Measurements from ENCODE around the gene OMP. TPM values are rescaled to one million over a fixed set of nuclear protein-coding genes. Genes with fewer than 3 reads are reported as not detected.

OMP gene
- total and polyA plus RNA-seq, 2 of the 4 experiments (the other 2 are of a cell fraction), result 0.27 TPM; not detected in 1

DNA sequence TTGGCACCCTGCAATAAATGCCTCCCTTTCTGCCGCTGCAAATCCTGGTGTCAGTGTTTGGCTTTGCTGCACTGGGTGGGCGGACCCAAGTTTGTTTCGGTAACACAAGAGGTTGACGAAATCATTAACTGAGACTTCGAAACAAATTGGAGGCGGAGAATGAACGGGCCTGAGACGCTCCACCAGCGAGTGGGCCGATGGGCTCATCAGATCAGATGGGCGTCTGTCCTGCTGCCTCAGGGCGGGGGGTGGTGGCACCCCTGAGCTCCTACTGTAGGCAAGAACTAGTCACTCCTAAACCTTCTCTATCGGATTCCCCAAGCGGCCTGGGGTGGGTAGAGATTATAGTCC is 36.8 kb upstream of the OMP start:
- Histone ChIP-seq H2BK5ac (ENCODE audit: low read depth, low read length, poor library complexity, severe bottlenecking) (peak overlapping the region; percentile 75), H2BK15ac (ENCODE audit: low read depth, low read length) (no peak overlapping the region), H3K9ac (ENCODE audit: low read depth, low read length) (peak overlapping the region; percentile 76), H3K56ac (ENCODE audit: extremely low read depth, insufficient read depth, low read length) (0 out of 2 replicates have a peak overlapping the region, but pooled peaks have one; percentile 38), H3K79me1 (ENCODE audit: low read depth in 1 of 2, low read length in 2 of 2) (peaks cover 11 to 25% of the 10 kb centered on the region in 2 experiments; a peak in 3 of 4 replicates), H2AK5ac (ENCODE audit: low read depth, low read length) (peak overlapping the region; percentile 31; the same call in 1 of the 2 replicates), H4K91ac (ENCODE audit: insufficient read depth, low read depth, low read length) (peak overlapping the region; percentile 59; the same call in 1 of the 2 replicates), H3K18ac (ENCODE audit: low read depth, low read length) (peak overlapping the region; percentile 10; the same call in 1 of the 2 replicates), H3K27me3 (ENCODE audit: control insufficient read depth, insufficient read depth, low read length) (no peaks in the 10 kb centered on the region), H3K36me3 (ENCODE audit: control insufficient read depth, insufficient read depth, low read length) (no peaks in the 10 kb centered on the region), H2AK9ac (replicated peaks; ENCODE audit: low read depth, low read length, poor library complexity) (peak overlapping the region; percentile 88), H2BK120ac (ENCODE audit: low read depth, low read length) (peak overlapping the region; percentile 11; the same call in 1 of the 2 replicates), H3K4me3 (ENCODE audit: insufficient read depth, low read depth, low read length) (peak overlapping the region; percentile 63), H2BK20ac (ENCODE audit: low read depth, low read length) (no peak overlapping the region), H3K9me3 (ENCODE audit: control insufficient read depth, insufficient read depth, low read length) (no peaks in the 10 kb centered on the region), H3K4me1 (ENCODE audit: control insufficient read depth, insufficient read depth, low read length) (peaks cover 11% of the 10 kb centered on the region), H3K4ac (ENCODE audit: low read depth, low read length) (peak overlapping the region; percentile 89), H3K14ac (replicated peaks; ENCODE audit: low read depth, low read length) (peak overlapping the region; percentile 78), H3K23ac (ENCODE audit: low read depth, low read length) (peak overlapping the region; percentile 83), H4K8ac (ENCODE audit: low read depth in 2 of 2, low read length in 2 of 2) (peak overlapping the region; percentile 81 to 90), H3K4me2 (ENCODE audit: low read depth, low read length) (peak overlapping the region; percentile 81), H2AFZ (replicated peaks; ENCODE audit: low read length, poor library complexity) (peak overlapping the region; percentile 97), H4K5ac (ENCODE audit: low read depth, low read length) (peak overlapping the region; percentile 46), H4K20me1 (ENCODE audit: insufficient read depth, low read length) (no peaks in the 10 kb centered on the region), H3K9me1 (ENCODE audit: insufficient read depth, low read length) (no peaks in the 10 kb centered on the region), H3K27ac (ENCODE audit: insufficient read depth, low read length) (peak overlapping the region; percentile 90)
- WGBS, 2 experiments (ENCODE audit: extremely low coverage in 2 of 2, insufficient read length in 1 of 2), result 17% methylated on average over 7 of the region's 14 CpGs; no CpG with 5 or more reads in 1 of the 2 experiments
- POLR2A ChIA-PET (ENCODE audit: unreplicated experiment), result no interaction called here
- BruUV-seq (replicated peaks), result no TSS peak
- TF ChIP-seq, protein P1, sequence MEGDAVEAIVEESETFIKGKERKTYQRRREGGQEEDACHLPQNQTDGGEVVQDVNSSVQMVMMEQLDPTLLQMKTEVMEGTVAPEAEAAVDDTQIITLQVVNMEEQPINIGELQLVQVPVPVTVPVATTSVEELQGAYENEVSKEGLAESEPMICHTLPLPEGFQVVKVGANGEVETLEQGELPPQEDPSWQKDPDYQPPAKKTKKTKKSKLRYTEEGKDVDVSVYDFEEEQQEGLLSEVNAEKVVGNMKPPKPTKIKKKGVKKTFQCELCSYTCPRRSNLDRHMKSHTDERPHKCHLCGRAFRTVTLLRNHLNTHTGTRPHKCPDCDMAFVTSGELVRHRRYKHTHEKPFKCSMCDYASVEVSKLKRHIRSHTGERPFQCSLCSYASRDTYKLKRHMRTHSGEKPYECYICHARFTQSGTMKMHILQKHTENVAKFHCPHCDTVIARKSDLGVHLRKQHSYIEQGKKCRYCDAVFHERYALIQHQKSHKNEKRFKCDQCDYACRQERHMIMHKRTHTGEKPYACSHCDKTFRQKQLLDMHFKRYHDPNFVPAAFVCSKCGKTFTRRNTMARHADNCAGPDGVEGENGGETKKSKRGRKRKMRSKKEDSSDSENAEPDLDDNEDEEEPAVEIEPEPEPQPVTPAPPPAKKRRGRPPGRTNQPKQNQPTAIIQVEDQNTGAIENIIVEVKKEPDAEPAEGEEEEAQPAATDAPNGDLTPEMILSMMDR (conservative IDR thresholded peaks at IDR 0.05; ENCODE audit: low read depth, low read length), result no peak
- TF ChIP-seq FOS (IDR thresholded peaks at IDR 0.05; ENCODE audit: low read depth, low read length) (no peak), CEBPB (IDR thresholded peaks at IDR 0.05; ENCODE audit: low read depth, low read length) (peak; percentile 14; the same call in 1 of the 2 replicates), RCOR1 (IDR thresholded peaks at IDR 0.05; ENCODE audit: insufficient replicate concordance, low read length) (no peak), NFE2L2 (IDR thresholded peaks at IDR 0.05; ENCODE audit: low read depth, low read length) (no peak)
- CTCF ChIA-PET, result interaction anchor here (1.8 kb wide), 1 partner anchor 25 kb away, joined by 7 read pairs; no protein-coding TSS in a partner anchor
- intact Hi-C loops (cut with micrococcal nuclease), result no loop called here
- in situ Hi-C loops (cut with MboI; ENCODE audit: low sequenced_read_pairs), result no loop called here
- peak; percentile 4 for ATAC-seq (ENCODE audit: low read depth)
- dilution Hi-C loops (cut with HindIII; ENCODE audit: low sequenced_read_pairs, unreplicated experiment), result no loop called here
- peak; percentile 59 for DNase-seq

Data from IMR-90 (cell line).